WI38 (cell line): Measurements from ENCODE around the gene TUBB2B.

Experiments used
- H3K4me3 ChIP-seq: 2 replicates; pipeline ENCODE4 v1.5.1; 2011; ENCODE audit warnings: low read depth, mild to moderate bottlenecking, control low read depth, low read length
- CTCF ChIP-seq: IDR thresholded peaks from 2 replicates; pipeline ENCODE4 v1.5.1; 2012; ENCODE audit warnings: low read depth, mild to moderate bottlenecking, control low read depth, low read length

TUBB2B gene

GRCh38 chr6:3214898-3215297 is 12.6 kb downstream of the TUBB2B start:
- no peak for TF ChIP-seq CTCF
- no peak overlapping the region for H3K4me3 ChIP-seq

- no peak overlapping the region for H3K4me3 ChIP-seq
- no peak for TF ChIP-seq CTCF
Measured at GRCh38 chr6:3213334-3213695, 14.1 kb downstream of the TUBB2B start.

GRCh38 chr6:3212261-3212660 is 15.2 kb downstream of the TUBB2B start:
- TF ChIP-seq CTCF: no peak

GRCh38 chr6:3211681-3212080 is 15.8 kb downstream of the TUBB2B start:
- no peak for TF ChIP-seq CTCF
- no peak overlapping the region for H3K4me3 ChIP-seq

More at GRCh38 chr6:3212261-3212660, 15.2 kb downstream of the TUBB2B start:
- no peak overlapping the region for H3K4me3 ChIP-seq

GRCh38 chr6:3210024-3210610 is 17.3 kb downstream of the TUBB2B start:
- H3K4me3 ChIP-seq: no peak overlapping the region
- TF ChIP-seq CTCF: no peak

GRCh38 chr6:3209114-3210023 is 18.1 kb downstream of the TUBB2B start:
- 0 out of 2 replicates have a peak overlapping the region, but pooled peaks have one; percentile 3 for H3K4me3 ChIP-seq
- no peak for TF ChIP-seq CTCF

- peak overlapping the region; percentile 8; the same call in 1 of the 2 replicates for H3K4me3 ChIP-seq
- no peak for TF ChIP-seq CTCF
Measured at GRCh38 chr6:3208775-3209113, 18.7 kb downstream of the TUBB2B start.
